ENCODE results near the gene TRUB1.

TRUB1 gene

DNA sequence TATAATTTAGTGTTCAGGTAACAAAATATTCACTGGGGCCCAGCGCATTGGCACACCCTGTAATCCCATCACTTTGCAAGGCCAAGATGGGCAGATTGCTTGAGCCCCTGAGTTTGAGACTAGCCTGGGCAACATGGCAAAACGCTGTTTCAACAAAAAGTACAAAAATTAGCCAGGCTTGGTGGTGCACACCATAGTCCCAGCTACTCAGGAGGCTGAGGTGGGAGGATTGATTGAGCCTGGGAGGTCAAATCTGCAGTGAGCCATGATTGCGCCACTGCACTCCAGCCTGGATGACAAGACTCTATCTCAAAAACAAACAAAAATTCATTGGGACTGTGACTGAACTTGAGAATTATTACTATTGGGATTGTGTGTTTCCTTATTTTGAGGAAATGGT lies 40.4 kb upstream of the TRUB1 start:
- TF ChIP-seq EZH2phosphoT487 (IDR thresholded peaks at IDR 0.05; ENCODE audit: low read length) (no peak), EZH2 (optimal IDR thresholded peaks at IDR 0.05; ENCODE audit: low read depth, low read length) (no peak)
- TF ChIP-seq, protein P1, sequence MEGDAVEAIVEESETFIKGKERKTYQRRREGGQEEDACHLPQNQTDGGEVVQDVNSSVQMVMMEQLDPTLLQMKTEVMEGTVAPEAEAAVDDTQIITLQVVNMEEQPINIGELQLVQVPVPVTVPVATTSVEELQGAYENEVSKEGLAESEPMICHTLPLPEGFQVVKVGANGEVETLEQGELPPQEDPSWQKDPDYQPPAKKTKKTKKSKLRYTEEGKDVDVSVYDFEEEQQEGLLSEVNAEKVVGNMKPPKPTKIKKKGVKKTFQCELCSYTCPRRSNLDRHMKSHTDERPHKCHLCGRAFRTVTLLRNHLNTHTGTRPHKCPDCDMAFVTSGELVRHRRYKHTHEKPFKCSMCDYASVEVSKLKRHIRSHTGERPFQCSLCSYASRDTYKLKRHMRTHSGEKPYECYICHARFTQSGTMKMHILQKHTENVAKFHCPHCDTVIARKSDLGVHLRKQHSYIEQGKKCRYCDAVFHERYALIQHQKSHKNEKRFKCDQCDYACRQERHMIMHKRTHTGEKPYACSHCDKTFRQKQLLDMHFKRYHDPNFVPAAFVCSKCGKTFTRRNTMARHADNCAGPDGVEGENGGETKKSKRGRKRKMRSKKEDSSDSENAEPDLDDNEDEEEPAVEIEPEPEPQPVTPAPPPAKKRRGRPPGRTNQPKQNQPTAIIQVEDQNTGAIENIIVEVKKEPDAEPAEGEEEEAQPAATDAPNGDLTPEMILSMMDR (IDR thresholded peaks at IDR 0.05; ENCODE audit: low read length), result no peak
- H3K4me3 ChIP-seq (ENCODE audit: low read length), result no peak overlapping the region
- H3K4me2 ChIP-seq (ENCODE audit: low read depth, low read length), result no peak overlapping the region
- H3K9me3 ChIP-seq (replicated peaks; ENCODE audit: insufficient read depth, low read length), result no peaks in the 10 kb centered on the region
- no peaks in the 10 kb centered on the region for H3K9me2 ChIP-seq (replicated peaks; ENCODE audit: insufficient read depth, low read length)
- no peaks in the 10 kb centered on the region for H3K79me2 ChIP-seq (ENCODE audit: low read length)
- no peak overlapping the region for H2AFZ ChIP-seq (ENCODE audit: low read length)
- no peak overlapping the region for H3K9ac ChIP-seq (ENCODE audit: low read length)
- H3K4me1 ChIP-seq (ENCODE audit: low read length), result no peaks in the 10 kb centered on the region
- H3K27ac ChIP-seq (ENCODE audit: low read length), result no peak overlapping the region
- no peaks in the 10 kb centered on the region for H3F3A ChIP-seq (ENCODE audit: insufficient read depth, low read length)
- no peak for DNase-seq
- H3K27me3 ChIP-seq (replicated peaks; ENCODE audit: insufficient read depth, low read length), result no peaks in the 10 kb centered on the region
- no peaks in the 10 kb centered on the region for H3K36me3 ChIP-seq (replicated peaks; ENCODE audit: insufficient read depth, low read length)
- no peaks in the 10 kb centered on the region for H4K20me1 ChIP-seq (ENCODE audit: insufficient read depth, low read length)

- no peaks in the 10 kb centered on the region for H4K20me1 ChIP-seq (ENCODE audit: insufficient read depth, low read length)
- no peak overlapping the region for H3K4me2 ChIP-seq (ENCODE audit: low read depth, low read length)
- no peak for DNase-seq
- H3K27me3 ChIP-seq (replicated peaks; ENCODE audit: insufficient read depth, low read length), result no peaks in the 10 kb centered on the region
- no peaks in the 10 kb centered on the region for H3F3A ChIP-seq (ENCODE audit: insufficient read depth, low read length)
- H3K36me3 ChIP-seq (replicated peaks; ENCODE audit: insufficient read depth, low read length), result no peaks in the 10 kb centered on the region
- no peaks in the 10 kb centered on the region for H3K9me2 ChIP-seq (replicated peaks; ENCODE audit: insufficient read depth, low read length)
- H3K4me1 ChIP-seq (ENCODE audit: low read length), result no peaks in the 10 kb centered on the region
- H3K9me3 ChIP-seq (replicated peaks; ENCODE audit: insufficient read depth, low read length), result no peaks in the 10 kb centered on the region
- H3K9ac ChIP-seq (ENCODE audit: low read length), result no peak overlapping the region
- no peak overlapping the region for H3K27ac ChIP-seq (ENCODE audit: low read length)
- TF ChIP-seq EZH2phosphoT487 (IDR thresholded peaks at IDR 0.05; ENCODE audit: low read length) (no peak), EZH2 (optimal IDR thresholded peaks at IDR 0.05; ENCODE audit: low read depth, low read length) (no peak)
- TF ChIP-seq, protein P1 (IDR thresholded peaks at IDR 0.05; ENCODE audit: low read length), result no peak
- H2AFZ ChIP-seq (ENCODE audit: low read length), result no peak overlapping the region
- H3K4me3 ChIP-seq (ENCODE audit: low read length), result no peak overlapping the region
- H3K79me2 ChIP-seq (ENCODE audit: low read length), result no peaks in the 10 kb centered on the region
These were observed 38.0 kb upstream of the TRUB1 start for GRCh38 chr10:114899982-114900381.

DNA sequence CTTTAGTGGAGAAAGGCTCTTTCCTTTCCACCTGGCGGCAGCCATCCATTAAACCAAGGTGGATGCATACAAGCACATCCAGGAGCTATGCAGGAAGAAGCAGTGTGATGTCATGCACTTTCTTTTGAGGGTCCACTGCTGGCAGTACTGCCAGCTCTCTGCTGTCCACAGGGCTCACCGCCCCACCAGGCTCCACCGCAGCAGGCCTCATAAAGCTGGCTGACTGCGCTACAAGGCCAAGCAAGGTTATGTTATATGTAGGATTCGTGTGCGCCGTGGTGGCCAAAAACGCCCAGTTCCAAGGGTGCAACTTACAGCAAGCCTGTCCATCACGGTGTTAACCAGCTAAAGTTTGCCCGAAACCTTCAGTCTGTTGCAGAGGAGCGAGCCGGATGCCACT lies 37.3 kb upstream of the TRUB1 start:
- Histone ChIP-seq H3K9ac (ENCODE audit: low read length) (no peak overlapping the region), H3K27me3 (replicated peaks; ENCODE audit: insufficient read depth, low read length) (no peaks in the 10 kb centered on the region), H3K4me2 (ENCODE audit: low read depth, low read length) (no peak overlapping the region), H3K4me3 (ENCODE audit: low read length) (no peak overlapping the region), H3K9me2 (replicated peaks; ENCODE audit: insufficient read depth, low read length) (no peaks in the 10 kb centered on the region), H4K20me1 (ENCODE audit: insufficient read depth, low read length) (no peaks in the 10 kb centered on the region), H3K79me2 (ENCODE audit: low read length) (no peaks in the 10 kb centered on the region), H3K36me3 (replicated peaks; ENCODE audit: insufficient read depth, low read length) (no peaks in the 10 kb centered on the region), H3K4me1 (ENCODE audit: low read length) (no peaks in the 10 kb centered on the region), H3K9me3 (replicated peaks; ENCODE audit: insufficient read depth, low read length) (no peaks in the 10 kb centered on the region), H3F3A (ENCODE audit: insufficient read depth, low read length) (no peaks in the 10 kb centered on the region), H2AFZ (ENCODE audit: low read length) (no peak overlapping the region), H3K27ac (ENCODE audit: low read length) (no peak overlapping the region)
- TF ChIP-seq EZH2 (optimal IDR thresholded peaks at IDR 0.05; ENCODE audit: low read depth, low read length) (no peak), EZH2phosphoT487 (IDR thresholded peaks at IDR 0.05; ENCODE audit: low read length) (no peak)
- TF ChIP-seq, protein P1 (IDR thresholded peaks at IDR 0.05; ENCODE audit: low read length), result no peak
- no peak for DNase-seq
